ENCODE results near the gene CCM2. TPM values are rescaled to one million over a fixed set of nuclear protein-coding genes. Genes with fewer than 3 reads are reported as not detected.
A peak's percentile ranks its signal among the peaks of the same experiment; 100 is the strongest.

Gene CCM2
- total and polyA plus RNA-seq, 2 experiments from 2014 or later = 24.9 to 40.1 TPM

GRCh38 chr7:45036317-45036716, 36.3 kb downstream of the CCM2 start (continued):
- TF ChIP-seq ETS1 (IDR thresholded peaks at IDR 0.05) = no peak
- TF ChIP-seq JUNB (IDR thresholded peaks at IDR 0.05; ENCODE audit: unreplicated experiment) = no peak
- no peak for TF ChIP-seq EZH2phosphoT487 (IDR thresholded peaks at IDR 0.05; ENCODE audit: unreplicated experiment)
- no peak for TF ChIP-seq NANOG (IDR thresholded peaks at IDR 0.05; ENCODE audit: borderline replicate concordance)
- no peak for TF ChIP-seq ZNF462 (CRISPR knock-in tag; IDR thresholded peaks at IDR 0.05)

- Mint-ChIP-seq H3K27ac (peak overlapping the region; percentile 7; the same call in 1 of the 2 replicates), H3K4me1 (peaks cover 25% of the 10 kb centered on the region), H3K4me3 (no peak overlapping the region), H3K36me3 (ENCODE audit: low read depth) (peaks cover 20% of the 10 kb centered on the region), H3K9me3 (no peaks in the 10 kb centered on the region), H3K27me3 (ENCODE audit: insufficient read depth, low read depth, poor library complexity) (peaks cover 4% of the 10 kb centered on the region)
- H3K27ac ChIP-seq (ENCODE audit: low read depth) = 0 out of 2 replicates have a peak overlapping the region, but pooled peaks have one; percentile 50
- no peak for ATAC-seq
- H3K4me1 ChIP-seq (ENCODE audit: insufficient read depth) = peaks cover 7% of the 10 kb centered on the region; the same call in 1 of the 2 replicates
- no peak for TF ChIP-seq ZNF114 (CRISPR knock-in tag; IDR thresholded peaks at IDR 0.05)
- no peak for TF ChIP-seq JUNB (IDR thresholded peaks at IDR 0.05; ENCODE audit: unreplicated experiment)
- no peak for TF ChIP-seq REST (IDR thresholded peaks at IDR 0.05; ENCODE audit: unreplicated experiment)
- H3K79me2 ChIP-seq (replicated peaks; ENCODE audit: insufficient read depth) = peaks cover 49% of the 10 kb centered on the region
- H3K27me3 ChIP-seq (ENCODE audit: insufficient read depth) = no peaks in the 10 kb centered on the region
- H3K4me3 ChIP-seq = no peak overlapping the region
- no peaks in the 10 kb centered on the region for H3F3A ChIP-seq (replicated peaks; ENCODE audit: low read depth)
- no peak overlapping the region for H2AFZ ChIP-seq
- H3K36me3 ChIP-seq (ENCODE audit: insufficient read depth) = 0 out of 2 replicates have a peak, but pooled peaks cover 4% of the 10 kb centered on the region
- no peaks in the 10 kb centered on the region for H3K9me2 ChIP-seq (ENCODE audit: insufficient read depth)
- H4K20me1 ChIP-seq (replicated peaks; ENCODE audit: insufficient read depth) = peaks cover 4% of the 10 kb centered on the region
- no peak overlapping the region for H3K4me2 ChIP-seq
- no peak for DNase-seq (ENCODE audit: low spot score)
These were observed 36.8 kb downstream of the CCM2 start for GRCh38 chr7:45036796-45037195.

Data from GM23338 (cell line).